Activated CD8-positive, alpha-beta memory T cell treated with anti-CD3 and anti-CD28 coated beads for 1 hour (primary cell): ENCODE results near the gene INPP5B.

Source experiments
- DNase-seq, 2 donors: peaks; one replicate each; pipeline ENCODE4 v3.0.0-alpha.2; 2020; ENCODE audit warnings: low read depth in 1 of 2; ENCODE audit errors: extremely low read depth in 1 of 2

Gene INPP5B

GRCh38 chr1:37845049-37845646 lies 101.7 kb downstream of the INPP5B start:
- no peak for DNase-seq

- no peak for DNase-seq
Measured at GRCh38 chr1:37844536-37844935, 102.3 kb downstream of the INPP5B start.

- DNase-seq: no peak
Measured at GRCh38 chr1:37841652-37842051, 105.2 kb downstream of the INPP5B start.

- no peak for DNase-seq
Measured at GRCh38 chr1:37840711-37841110, 106.1 kb downstream of the INPP5B start.

GRCh38 chr1:37839676-37840075 lies 107.2 kb downstream of the INPP5B start:
- no peak for DNase-seq

GRCh38 chr1:37836788-37837187 lies 110.1 kb downstream of the INPP5B start:
- no peak for DNase-seq

GRCh38 chr1:37831809-37832208 lies 115.0 kb downstream of the INPP5B start:
- DNase-seq: no peak

GRCh38 chr1:37831109-37831508 lies 115.7 kb downstream of the INPP5B start:
- DNase-seq: no peak

- DNase-seq: no peak
Measured at GRCh38 chr1:37828410-37829074, 118.3 kb downstream of the INPP5B start.

- no peak for DNase-seq
Measured at GRCh38 chr1:37825506-37825905, 121.3 kb downstream of the INPP5B start.

- DNase-seq: no peak
Measured at GRCh38 chr1:37824001-37824400, 122.9 kb downstream of the INPP5B start.

GRCh38 chr1:37822906-37823815 lies 123.7 kb downstream of the INPP5B start:
- DNase-seq: no peak

GRCh38 chr1:37821481-37821880 lies 125.4 kb downstream of the INPP5B start:
- DNase-seq: no peak

GRCh38 chr1:37817481-37817880 lies 129.4 kb downstream of the INPP5B start:
- DNase-seq: no peak

GRCh38 chr1:37814252-37814651 lies 132.6 kb downstream of the INPP5B start:
- DNase-seq: no peak

GRCh38 chr1:37813529-37814145 lies 133.2 kb downstream of the INPP5B start:
- no peak for DNase-seq

- DNase-seq: no peak
Measured at GRCh38 chr1:37811027-37811655, 135.7 kb downstream of the INPP5B start.
